BE2C (cell line): ENCODE measurements around the gene SMIM31.
A peak's percentile ranks its signal among the peaks of the same experiment; 100 is the strongest.

Experiments
- DNase-seq: peaks from one replicate; pipeline ENCODE4 v3.0.0-alpha.2; 2020
- H3K27me3 ChIP-seq: fragments of 250-450 bp; sonication (Bioruptor Pico); 2 replicates; pipeline ENCODE4 v1.5.1; 2020; ENCODE audit warnings: mild to moderate bottlenecking
- H3K36me3 ChIP-seq: fragments of 250-450 bp; sonication (Bioruptor Pico); 2 replicates; pipeline ENCODE4 v1.5.1; 2020; ENCODE audit warnings: mild to moderate bottlenecking
- H3K4me1 ChIP-seq: fragments of 250-450 bp; sonication (Bioruptor Pico); 2 replicates; pipeline ENCODE4 v1.5.1; 2020
- H3K4me3 ChIP-seq: 2 replicates; pipeline ENCODE4 v1.5.1; 2011; ENCODE audit warnings: low read depth, low read length
- H3K9me3 ChIP-seq: fragments of 250-450 bp; sonication (Bioruptor Pico); 2 replicates; pipeline ENCODE4 v1.5.1; 2020
- CTCF ChIP-seq: IDR thresholded peaks from 2 replicates; pipeline ENCODE4 v1.5.1; 2012; ENCODE audit warnings: mild to moderate bottlenecking, low read depth, low read length

SMIM31 gene

GRCh38 chr4:164771088-164771487, 17.2 kb downstream of the SMIM31 start:
- no peak for TF ChIP-seq CTCF
- Histone ChIP-seq H3K36me3 (no peaks in the 10 kb centered on the region), H3K4me3 (no peak overlapping the region), H3K9me3 (no peaks in the 10 kb centered on the region), H3K27me3 (no peaks in the 10 kb centered on the region), H3K4me1 (no peaks in the 10 kb centered on the region)
- no peak for DNase-seq

- no peak overlapping the region for H3K4me3 ChIP-seq
- H3K27me3 ChIP-seq: no peaks in the 10 kb centered on the region
- H3K4me1 ChIP-seq: no peaks in the 10 kb centered on the region
- H3K36me3 ChIP-seq: no peaks in the 10 kb centered on the region
- TF ChIP-seq CTCF: no peak
- no peak for DNase-seq
- no peaks in the 10 kb centered on the region for H3K9me3 ChIP-seq
These were observed 18.1 kb downstream of the SMIM31 start for GRCh38 chr4:164772076-164772475.

GRCh38 chr4:164779080-164779479, 25.1 kb downstream of the SMIM31 start:
- DNase-seq: no peak
- Histone ChIP-seq H3K27me3 (no peaks in the 10 kb centered on the region), H3K9me3 (no peaks in the 10 kb centered on the region), H3K4me3 (no peak overlapping the region), H3K36me3 (no peaks in the 10 kb centered on the region), H3K4me1 (no peaks in the 10 kb centered on the region)
- TF ChIP-seq CTCF: no peak

- Histone ChIP-seq H3K4me3 (no peak overlapping the region), H3K4me1 (no peaks in the 10 kb centered on the region), H3K9me3 (no peaks in the 10 kb centered on the region), H3K27me3 (no peaks in the 10 kb centered on the region), H3K36me3 (no peaks in the 10 kb centered on the region)
- TF ChIP-seq CTCF: peak; percentile 90
- peak; percentile 18 for DNase-seq
These were observed 25.9 kb downstream of the SMIM31 start for GRCh38 chr4:164779811-164780216.

GRCh38 chr4:164780839-164781238, 26.9 kb downstream of the SMIM31 start:
- no peak for TF ChIP-seq CTCF
- H3K4me3 ChIP-seq: no peak overlapping the region
- no peaks in the 10 kb centered on the region for H3K4me1 ChIP-seq
- no peaks in the 10 kb centered on the region for H3K9me3 ChIP-seq
- no peaks in the 10 kb centered on the region for H3K27me3 ChIP-seq
- H3K36me3 ChIP-seq: no peaks in the 10 kb centered on the region
- DNase-seq: no peak

GRCh38 chr4:164783976-164784375, 30.0 kb downstream of the SMIM31 start:
- no peaks in the 10 kb centered on the region for H3K36me3 ChIP-seq
- no peaks in the 10 kb centered on the region for H3K4me1 ChIP-seq
- no peak for TF ChIP-seq CTCF
- H3K27me3 ChIP-seq: no peaks in the 10 kb centered on the region
- no peak overlapping the region for H3K4me3 ChIP-seq
- no peak for DNase-seq
- H3K9me3 ChIP-seq: no peaks in the 10 kb centered on the region
